Left ventricle myocardium inferior (tissue), 1 donor: ENCODE measurements around the gene TFEB. TPM values are rescaled to one million over a fixed set of nuclear protein-coding genes. Genes with fewer than 3 reads are reported as not detected.

Experiments used
- DNase-seq: peaks from one replicate; pipeline ENCODE4 v3.0.0-alpha.2; 2020
- H3K27ac ChIP-seq: fragments of 200-600 bp; replicated peaks from 2 replicates; pipeline ENCODE4 v1.8.0; 2021
- H3K27me3 ChIP-seq: fragments of 200-600 bp; 2 replicates; pipeline ENCODE4 v1.8.0; 2021; ENCODE audit warnings: low read depth
- H3K36me3 ChIP-seq: fragments of 200-600 bp; 2 replicates; pipeline ENCODE4 v1.8.0; 2021
- H3K4me1 ChIP-seq: fragments of 200-600 bp; 2 replicates; pipeline ENCODE4 v1.8.0; 2021
- H3K4me3 ChIP-seq: fragments of 200-600 bp; 2 replicates; pipeline ENCODE4 v1.8.0; 2021; ENCODE audit warnings: mild to moderate bottlenecking, moderate library complexity
- H3K9me3 ChIP-seq: fragments of 200-600 bp; replicated peaks from 2 replicates; pipeline ENCODE4 v1.8.0; 2021
- intact Hi-C: fragments of 100-400 bp; cut with micrococcal nuclease; formaldehyde crosslinking; loops from one replicate; pipeline ENCODE4 v1.11.0; 2022
- total RNA-seq: library from RNA; stranded (reverse); fragmentation: NEBNext Ultra II Directional; extraction: Animal tissue kit (Norgen Biotek cat#: 25700); gene quantifications from one replicate; pipeline ENCODE4 v1.2.1, GENCODE V29; 2021
- TF ChIP-seq, protein P1 (sequence below): fragments of 200-600 bp; IDR thresholded peaks from 2 replicates; pipeline ENCODE4 v1.8.0; 2021; ENCODE audit warnings: antibody characterized with exemption, mild to moderate bottlenecking, borderline replicate concordance
- donor health status: DM: no; HTN: yes; CAD: no; lungs with severe emphysema.

The TFEB gene
- total RNA-seq, 1 donor from 2014 or later, result 39.9 TPM

DNA sequence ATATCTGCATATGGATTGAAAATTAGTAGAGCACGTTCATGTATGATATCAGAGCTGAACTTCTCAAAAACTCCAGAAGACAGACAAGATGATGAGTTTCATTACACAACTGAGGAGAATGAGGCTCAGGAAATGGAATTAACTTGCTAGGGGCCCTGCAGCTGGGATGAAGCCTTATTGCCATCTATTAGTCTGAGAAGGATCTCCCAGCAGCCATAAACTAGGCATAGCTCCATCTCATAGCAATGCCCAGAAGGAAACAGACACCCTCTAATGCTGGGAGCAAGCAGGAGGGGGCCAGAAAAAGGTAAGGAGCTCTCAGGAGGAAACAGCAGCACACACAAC lies 18.0 kb downstream of the TFEB start:
- H3K27me3 ChIP-seq, result no peaks in the 10 kb centered on the region
- TF ChIP-seq, protein P1, sequence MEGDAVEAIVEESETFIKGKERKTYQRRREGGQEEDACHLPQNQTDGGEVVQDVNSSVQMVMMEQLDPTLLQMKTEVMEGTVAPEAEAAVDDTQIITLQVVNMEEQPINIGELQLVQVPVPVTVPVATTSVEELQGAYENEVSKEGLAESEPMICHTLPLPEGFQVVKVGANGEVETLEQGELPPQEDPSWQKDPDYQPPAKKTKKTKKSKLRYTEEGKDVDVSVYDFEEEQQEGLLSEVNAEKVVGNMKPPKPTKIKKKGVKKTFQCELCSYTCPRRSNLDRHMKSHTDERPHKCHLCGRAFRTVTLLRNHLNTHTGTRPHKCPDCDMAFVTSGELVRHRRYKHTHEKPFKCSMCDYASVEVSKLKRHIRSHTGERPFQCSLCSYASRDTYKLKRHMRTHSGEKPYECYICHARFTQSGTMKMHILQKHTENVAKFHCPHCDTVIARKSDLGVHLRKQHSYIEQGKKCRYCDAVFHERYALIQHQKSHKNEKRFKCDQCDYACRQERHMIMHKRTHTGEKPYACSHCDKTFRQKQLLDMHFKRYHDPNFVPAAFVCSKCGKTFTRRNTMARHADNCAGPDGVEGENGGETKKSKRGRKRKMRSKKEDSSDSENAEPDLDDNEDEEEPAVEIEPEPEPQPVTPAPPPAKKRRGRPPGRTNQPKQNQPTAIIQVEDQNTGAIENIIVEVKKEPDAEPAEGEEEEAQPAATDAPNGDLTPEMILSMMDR, result no peak
- peaks cover 100% of the 10 kb centered on the region for H3K4me1 ChIP-seq
- no peaks in the 10 kb centered on the region for H3K9me3 ChIP-seq
- no peak for DNase-seq
- H3K4me3 ChIP-seq, result no peak overlapping the region
- H3K27ac ChIP-seq, result peak overlapping the region; percentile 92
- intact Hi-C loops, result no loop called here
- H3K36me3 ChIP-seq, result no peaks in the 10 kb centered on the region

DNA sequence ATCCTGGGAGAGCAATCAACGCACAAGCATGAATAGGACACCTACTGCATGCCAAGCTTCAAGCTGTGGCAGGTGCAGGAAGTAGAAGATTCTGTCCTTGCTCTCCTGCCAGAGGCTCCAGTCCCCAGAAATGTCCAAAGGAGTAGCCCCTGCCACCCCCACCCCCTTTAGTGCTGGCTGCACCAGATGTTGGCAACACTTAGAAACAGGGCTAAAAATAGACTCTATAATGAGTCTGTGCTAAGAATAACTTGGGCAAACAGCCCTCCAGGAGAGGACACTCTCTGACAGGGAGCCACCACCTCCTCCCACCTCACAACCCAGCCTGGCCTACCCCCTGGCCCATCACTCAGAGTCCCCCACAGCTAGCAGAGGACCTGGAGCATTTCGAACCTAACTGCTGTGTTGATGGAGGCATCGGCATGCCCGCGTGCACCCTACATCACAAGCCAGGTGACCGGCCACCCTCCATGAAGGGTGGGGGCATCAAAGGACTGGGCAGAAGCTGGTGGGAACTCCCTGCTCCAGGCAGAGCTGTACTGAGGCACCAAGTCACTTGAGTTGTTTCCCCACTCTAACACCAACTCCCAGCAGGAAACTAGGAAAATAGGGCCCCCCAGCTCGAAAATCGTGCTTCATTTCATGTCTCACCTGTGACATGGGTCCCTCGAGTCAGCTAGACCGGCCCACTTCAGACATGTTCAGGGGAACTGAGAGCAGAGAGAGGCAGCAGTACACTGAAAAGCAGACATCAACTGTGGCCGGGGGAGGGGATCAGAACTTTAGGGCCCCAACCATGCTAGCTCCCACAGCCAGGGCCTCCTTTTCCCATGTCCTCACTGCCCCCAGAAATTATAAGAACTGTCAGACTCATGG lies 18.7 kb downstream of the TFEB start:
- TF ChIP-seq, protein P1, result no peak
- H3K9me3 ChIP-seq, result no peaks in the 10 kb centered on the region
- no peaks in the 10 kb centered on the region for H3K36me3 ChIP-seq
- H3K27ac ChIP-seq, result peak overlapping the region; percentile 92
- H3K27me3 ChIP-seq, result no peaks in the 10 kb centered on the region
- H3K4me1 ChIP-seq, result peaks cover 100% of the 10 kb centered on the region
- no peak for DNase-seq
- intact Hi-C loops, result no loop called here
- H3K4me3 ChIP-seq, result peak overlapping the region; percentile 23

- TF ChIP-seq, protein P1, result no peak
Observed at GRCh38 chr6:41715795-41716515, 19.5 kb downstream of the TFEB start.

DNA sequence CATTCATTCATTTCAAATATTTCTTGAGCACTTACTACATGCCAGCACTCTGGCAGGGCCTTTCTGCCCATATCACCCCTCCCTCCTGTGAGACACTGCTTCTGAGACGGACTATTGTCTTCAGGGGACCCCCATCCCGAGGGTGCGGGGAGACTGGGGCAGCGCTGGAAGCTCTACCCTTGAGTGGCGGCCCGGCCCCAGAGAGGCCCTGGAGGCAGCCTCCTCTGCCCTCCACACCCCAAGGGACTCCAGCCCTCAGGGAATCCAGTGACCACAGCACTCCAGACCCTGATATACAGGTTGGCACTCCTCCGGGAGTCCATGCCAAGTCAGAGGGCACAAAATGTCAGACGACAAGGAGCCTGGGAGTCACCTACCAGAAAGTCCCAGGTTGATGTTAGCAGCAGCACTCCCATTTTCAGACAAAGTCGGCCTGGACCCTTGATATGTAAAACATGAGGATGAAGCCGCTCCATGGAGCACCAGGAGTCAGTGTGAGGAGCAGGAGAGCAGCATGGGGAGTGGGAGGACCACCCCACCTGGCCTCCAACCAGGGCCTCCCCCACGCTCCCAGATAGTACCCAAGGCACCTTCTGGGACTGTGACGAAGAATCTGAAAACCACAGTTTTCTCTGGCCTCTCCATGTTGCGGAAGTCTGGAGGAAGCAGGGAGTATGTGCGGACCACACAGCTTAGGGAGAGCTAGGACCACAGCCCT lies 20.7 kb downstream of the TFEB start:
- Histone ChIP-seq H3K36me3 (no peaks in the 10 kb centered on the region), H3K4me1 (peaks cover 100% of the 10 kb centered on the region), H3K9me3 (no peaks in the 10 kb centered on the region), H3K27ac (peak overlapping the region; percentile 92), H3K4me3 (no peak overlapping the region), H3K27me3 (no peaks in the 10 kb centered on the region)
- TF ChIP-seq, protein P1, result no peak
- DNase-seq, result no peak
- intact Hi-C loops, result no loop called here

More at GRCh38 chr6:41715795-41716515, 19.5 kb downstream of the TFEB start:
- no peaks in the 10 kb centered on the region for H3K27me3 ChIP-seq
- intact Hi-C loops, result no loop called here
- H3K36me3 ChIP-seq, result no peaks in the 10 kb centered on the region
- H3K9me3 ChIP-seq, result no peaks in the 10 kb centered on the region
- peaks cover 100% of the 10 kb centered on the region for H3K4me1 ChIP-seq
- H3K27ac ChIP-seq, result peak overlapping the region; percentile 92
- no peak for DNase-seq
- H3K4me3 ChIP-seq, result peak overlapping the region; percentile 23

DNA sequence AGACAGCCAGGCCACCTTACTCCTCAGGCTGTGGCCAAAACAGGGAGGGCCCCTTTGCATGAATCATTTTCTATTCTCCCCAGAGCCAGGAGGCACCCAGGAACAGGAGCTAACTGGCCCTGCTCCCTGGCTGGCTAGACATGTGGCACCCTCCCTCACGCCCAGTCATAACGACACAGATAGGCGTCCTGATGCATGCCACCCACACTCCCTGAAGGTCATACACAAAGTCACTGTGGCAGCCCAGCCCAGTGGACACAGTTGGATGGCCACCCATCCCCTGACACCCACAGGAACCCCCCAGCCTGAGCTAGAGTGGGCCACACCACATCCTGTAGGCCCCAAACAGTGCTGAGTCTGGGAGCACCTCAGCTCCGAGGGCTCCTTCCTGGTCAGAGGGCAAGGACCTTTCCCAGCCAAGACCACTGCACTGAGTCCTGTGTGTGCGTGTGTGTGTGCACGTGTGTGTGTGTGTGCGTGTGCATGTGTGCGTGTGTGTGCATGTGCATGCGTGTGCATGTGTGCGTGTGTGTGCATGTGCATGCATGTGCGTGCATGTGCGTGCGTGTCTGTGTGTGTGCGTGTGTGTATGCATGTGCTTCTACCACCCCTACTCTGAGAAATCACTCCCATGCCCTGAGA lies 21.6 kb downstream of the TFEB start:
- TF ChIP-seq, protein P1, result no peak
- H3K4me3 ChIP-seq, result peak overlapping the region; percentile 22
- H3K9me3 ChIP-seq, result no peaks in the 10 kb centered on the region
- intact Hi-C loops, result no loop called here
- H3K27ac ChIP-seq, result peak overlapping the region; percentile 92
- no peaks in the 10 kb centered on the region for H3K27me3 ChIP-seq
- peaks cover 100% of the 10 kb centered on the region for H3K4me1 ChIP-seq
- no peak for DNase-seq
- H3K36me3 ChIP-seq, result no peaks in the 10 kb centered on the region
